Mucosa of gallbladder (tissue), 1 donor: Measurements from ENCODE around the gene USP24. TPM values are rescaled to one million over a fixed set of nuclear protein-coding genes. Genes with fewer than 3 reads are reported as not detected.
"Not testable (repeated sequence)": the region's sequence is repeated elsewhere in the genome, so short reads cannot be mapped to it uniquely, and the experiment has no call there.

Experiments
- DNase-seq: peaks from one replicate; pipeline ENCODE4 v3.0.0-alpha.2; 2020; ENCODE audit warnings: low spot score
- total RNA-seq: library from RNA; stranded (reverse); gene quantifications from one replicate; pipeline ENCODE4 v1.2.1, GENCODE V29; 2021
- donor health status: DM: no; HTN: no; CAD: no.

Gene USP24
- total RNA-seq, 1 donor from 2014 or later = 34.6 TPM

GRCh38 chr1:55196433-55197035 is 18.6 kb downstream of the USP24 start:
- DNase-seq = no peak

- DNase-seq = no peak
These were observed 19.5 kb downstream of the USP24 start for GRCh38 chr1:55195521-55196233.

- no peak for DNase-seq
These were observed 20.3 kb downstream of the USP24 start for GRCh38 chr1:55194851-55195250.

- no peak for DNase-seq
These were observed 23.1 kb downstream of the USP24 start for GRCh38 chr1:55192093-55192492.

GRCh38 chr1:55191219-55191952 is 23.8 kb downstream of the USP24 start:
- DNase-seq = not testable (repeated sequence)

DNA sequence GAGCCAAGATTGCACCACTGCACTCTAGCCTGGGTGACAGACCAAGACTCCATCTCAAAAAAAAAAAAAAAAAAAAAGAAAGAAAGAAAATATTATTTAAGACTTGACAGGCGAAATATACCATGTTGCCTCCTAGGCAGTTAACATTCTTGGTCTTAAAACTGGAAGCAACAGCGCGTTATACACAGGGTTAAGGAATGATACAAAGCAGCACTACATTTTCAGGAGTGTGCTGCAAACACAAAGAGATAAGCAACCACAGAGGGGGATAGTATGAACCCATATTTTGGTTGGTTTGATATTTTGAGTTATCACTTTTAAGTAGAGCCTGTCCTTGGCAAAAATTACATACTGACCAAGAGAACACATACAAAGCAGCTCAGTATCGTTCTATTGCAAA is 25.1 kb downstream of the USP24 start:
- DNase-seq = no peak

DNA sequence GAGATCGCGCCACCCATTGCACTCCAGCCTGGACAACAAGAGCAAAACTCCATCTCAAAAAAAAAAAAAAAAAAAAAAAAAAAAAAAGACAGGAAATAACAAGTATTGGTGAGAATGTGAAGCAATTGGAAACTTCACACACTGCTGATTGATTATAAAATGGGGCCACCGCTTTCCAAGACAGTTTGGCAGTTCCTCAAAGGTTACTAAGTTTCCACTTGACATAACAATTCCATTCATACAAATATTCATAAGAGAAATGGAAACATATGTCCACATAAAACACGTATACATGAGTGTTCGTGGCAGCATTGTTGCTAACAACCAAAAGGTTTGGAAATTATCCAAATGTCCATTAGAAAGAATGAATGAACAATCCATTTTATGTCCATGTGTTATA is 26.3 kb downstream of the USP24 start:
- DNase-seq = no peak

DNA sequence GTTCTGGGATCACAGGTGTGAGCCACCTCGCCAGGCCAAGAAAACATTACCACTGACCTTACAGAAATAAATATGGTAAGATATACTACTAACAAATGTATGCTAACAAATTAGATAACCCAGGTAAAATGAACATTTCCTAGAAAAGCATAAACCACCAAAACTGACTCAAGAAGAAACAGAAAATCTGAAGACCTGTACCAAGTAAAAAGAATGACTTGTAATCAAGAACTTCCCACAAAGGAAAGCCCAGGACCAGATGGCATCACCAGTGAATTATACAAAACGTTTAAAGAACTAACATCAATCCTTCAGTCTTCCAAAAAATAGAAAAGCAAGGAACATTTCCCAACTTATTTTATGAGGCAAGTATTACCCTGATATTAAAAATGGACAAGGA is 29.3 kb downstream of the USP24 start:
- DNase-seq = no peak

DNA sequence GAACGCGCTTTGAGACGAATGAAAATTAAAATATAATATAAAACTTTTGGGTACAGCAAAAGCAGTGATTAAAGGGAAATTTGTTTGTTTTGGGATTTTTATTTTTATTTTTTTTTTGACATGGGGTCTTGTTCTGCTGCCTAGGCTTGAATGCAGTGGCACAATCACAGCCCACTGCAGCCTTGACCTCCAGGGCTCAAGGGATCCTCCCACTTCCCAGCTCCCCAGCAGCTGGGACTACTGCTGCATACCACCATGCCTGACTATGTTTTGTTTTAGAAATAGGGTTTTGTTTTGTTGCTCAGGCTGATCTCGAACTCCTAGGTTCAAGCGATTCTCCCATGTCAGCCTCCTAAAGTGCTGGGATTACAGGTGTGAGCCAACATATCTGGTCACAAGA is 30.3 kb downstream of the USP24 start:
- DNase-seq = no peak

DNA sequence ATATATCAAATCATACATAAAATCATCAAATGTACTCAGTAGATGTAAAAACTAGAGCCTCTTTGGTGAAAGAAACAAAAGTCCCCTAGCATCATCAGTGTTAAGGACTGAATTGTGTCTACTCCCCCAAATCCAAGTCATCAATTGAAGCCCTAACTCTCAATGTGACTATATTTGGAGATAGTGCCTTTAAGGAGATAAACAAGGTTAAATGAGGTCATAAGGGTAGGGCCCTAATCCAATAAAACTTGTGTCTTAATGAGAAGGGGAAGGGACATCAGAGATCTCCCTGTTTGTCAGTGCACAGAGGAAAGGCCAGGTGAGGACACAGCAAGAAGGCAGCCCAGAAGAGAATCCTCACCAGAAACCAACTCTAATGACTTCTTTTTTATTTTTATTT is 33.5 kb downstream of the USP24 start:
- DNase-seq = no peak

DNA sequence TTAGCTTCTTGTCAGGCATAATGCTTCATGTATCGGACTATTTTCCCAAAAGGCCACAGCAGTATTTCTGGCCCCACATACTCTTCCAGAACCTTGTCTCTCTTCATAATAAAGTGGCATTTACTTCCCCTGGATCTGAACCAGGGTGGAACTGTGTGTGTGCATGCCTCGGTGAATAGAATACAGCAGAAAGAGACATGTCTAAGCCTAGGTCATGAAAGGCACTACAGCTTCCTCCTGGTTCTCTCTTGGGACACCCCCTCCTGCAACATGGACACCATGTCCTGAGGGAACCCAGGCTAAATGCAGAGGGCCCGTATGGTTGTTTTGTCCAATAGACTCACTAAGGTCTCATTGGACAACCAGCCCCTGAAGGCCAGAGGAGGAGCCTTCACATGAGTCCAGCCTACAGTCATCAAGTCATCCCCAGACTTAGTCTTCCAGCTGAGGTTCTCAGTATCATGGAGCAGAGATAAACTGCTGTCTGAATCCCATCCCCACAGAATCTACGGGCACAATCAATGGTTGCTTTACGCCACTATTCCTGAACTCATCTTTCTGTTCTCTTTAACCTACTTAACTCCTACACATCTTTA is 35.0 kb downstream of the USP24 start:
- no peak for DNase-seq

- no peak for DNase-seq
These were observed 35.9 kb downstream of the USP24 start for GRCh38 chr1:55179177-55179835.

GRCh38 chr1:55172687-55173086 is 42.5 kb downstream of the USP24 start:
- DNase-seq = no peak

GRCh38 chr1:55172272-55172671 is 42.9 kb downstream of the USP24 start:
- no peak for DNase-seq

GRCh38 chr1:55171694-55172093 is 43.5 kb downstream of the USP24 start:
- DNase-seq = no peak

- DNase-seq = no peak
These were observed 44.7 kb downstream of the USP24 start for GRCh38 chr1:55170426-55170825.

DNA sequence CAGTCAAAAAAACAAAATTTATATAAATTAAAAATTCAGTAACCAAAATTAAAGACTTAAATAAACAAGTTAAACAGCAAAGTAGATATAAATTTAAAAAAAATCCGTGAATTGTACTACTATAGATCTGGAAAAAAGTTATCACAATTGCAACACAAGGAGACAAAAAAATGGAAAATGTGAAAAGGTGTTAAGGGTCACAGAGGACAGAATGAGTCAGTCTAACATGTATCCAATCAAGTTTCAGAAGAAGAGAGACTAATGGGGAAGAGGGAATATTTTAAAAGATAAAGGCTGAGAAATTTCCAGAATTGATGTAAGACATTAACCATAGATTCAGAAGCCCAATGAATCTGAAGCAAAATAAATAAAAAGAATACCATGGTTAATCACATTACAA is 46.0 kb downstream of the USP24 start:
- no peak for DNase-seq

DNA sequence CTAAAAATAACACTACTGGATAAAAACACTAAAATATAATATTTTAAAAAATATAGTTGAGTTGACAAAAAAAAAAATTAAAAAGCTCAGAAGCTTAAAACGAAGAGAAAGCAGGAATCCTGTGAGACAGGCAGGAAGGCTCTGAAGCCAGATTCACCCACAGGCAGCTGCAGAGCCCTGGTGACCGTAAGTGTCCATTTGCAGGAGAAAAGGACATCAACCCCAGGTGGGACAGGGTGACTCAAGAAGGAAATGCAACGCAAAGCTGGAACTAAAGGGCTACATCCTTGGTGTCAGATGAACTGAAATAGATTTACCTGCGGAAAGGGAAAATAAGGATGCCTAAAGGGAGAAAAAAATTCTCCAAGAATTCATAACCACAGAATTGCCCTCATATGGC is 46.8 kb downstream of the USP24 start:
- no peak for DNase-seq

DNA sequence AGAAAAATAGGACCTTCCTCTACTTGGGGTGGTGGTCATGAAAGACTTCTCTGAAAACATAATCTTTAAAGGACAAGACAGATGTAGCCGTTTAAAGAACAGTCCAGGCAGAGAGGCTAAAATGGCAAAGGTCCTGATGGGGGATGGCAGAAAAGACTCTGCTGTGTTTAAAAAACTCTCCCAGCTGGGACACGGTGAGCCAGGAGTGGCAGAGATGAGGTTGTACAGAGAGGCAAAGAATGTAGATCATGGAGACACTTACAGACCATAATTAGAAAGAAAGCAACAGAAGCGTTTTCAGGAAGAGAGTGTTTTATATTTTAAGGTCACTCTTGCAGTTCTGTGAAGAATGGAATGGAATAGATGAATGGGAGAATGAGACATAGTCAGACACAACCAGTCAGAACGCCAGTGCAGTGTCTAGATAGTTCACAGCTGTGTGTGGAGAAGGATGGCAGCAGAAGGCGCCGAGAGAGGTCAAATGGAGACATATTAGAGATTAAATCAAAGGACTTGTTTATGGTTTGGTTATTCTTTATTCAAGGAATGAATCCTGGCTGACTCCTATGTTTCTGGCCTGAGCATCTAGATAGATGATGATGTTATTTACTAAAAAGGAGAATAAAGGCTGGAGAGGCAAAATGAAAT is 47.8 kb downstream of the USP24 start:
- DNase-seq = no peak

DNA sequence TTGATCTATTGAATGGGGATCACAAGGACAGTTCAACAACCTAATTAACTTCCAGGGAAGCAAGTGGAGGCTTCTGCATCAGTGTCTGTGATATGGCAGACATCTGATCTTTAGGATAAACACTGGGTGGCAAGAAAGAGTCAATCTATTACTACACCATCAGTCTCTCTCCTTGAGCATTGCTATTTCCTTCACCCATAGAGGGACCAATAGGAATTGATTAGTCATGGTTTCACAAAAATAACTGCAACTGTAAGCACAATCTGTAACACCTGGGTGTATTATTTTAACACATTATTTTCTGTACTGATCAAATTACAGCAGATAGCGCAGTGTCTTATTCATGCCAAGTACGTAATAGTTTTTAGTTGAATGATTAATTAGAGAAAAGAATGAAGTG is 50.3 kb downstream of the USP24 start:
- no peak for DNase-seq

GRCh38 chr1:55159571-55159970 is 55.6 kb downstream of the USP24 start:
- no peak for DNase-seq

DNA sequence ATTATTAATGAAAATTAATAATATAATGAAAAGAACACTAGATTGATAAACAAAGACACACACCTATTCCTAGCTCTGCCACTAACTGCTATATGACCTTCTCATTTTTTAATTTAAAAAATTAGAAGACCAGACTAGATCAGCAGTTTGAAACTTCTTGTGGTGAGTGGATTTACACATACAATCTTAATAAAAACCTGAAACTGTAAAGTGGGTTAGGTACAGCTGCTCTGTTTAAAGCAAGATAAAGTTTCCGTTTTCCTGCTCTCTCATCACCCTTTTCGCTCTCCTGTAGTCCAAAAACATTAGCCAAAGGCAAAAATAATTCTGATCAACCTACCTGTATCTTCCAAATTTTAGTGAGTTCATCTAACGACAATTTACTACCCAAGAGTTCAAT is 58.6 kb downstream of the USP24 start:
- DNase-seq = no peak
